Lower leg skin (tissue), 3 donors: Measurements from ENCODE around the gene FILIP1L.

Source experiments
- CTCF ChIP-seq, 3 donors: fragments of 450-650 bp; IDR thresholded peaks; one replicate each; pipeline ENCODE4 v1.5.1; 2016; ENCODE audit warnings: antibody characterized with exemption in 3 of 3, mild to moderate bottlenecking in 3 of 3, moderate library complexity in 2 of 3
- POLR2A ChIP-seq, 2 donors: fragments of 450-650 bp; IDR thresholded peaks; one replicate each; pipeline ENCODE4 v1.6.1; 2016 to 2017; ENCODE audit warnings: antibody characterized with exemption in 2 of 2, mild to moderate bottlenecking in 1 of 2, moderate library complexity in 1 of 2

GRCh38 chr3:100104817-100105413, 9.4 kb downstream of the FILIP1L start:
- no peak for TF ChIP-seq CTCF (IDR thresholded peaks at IDR 0.05)
- TF ChIP-seq POLR2A (IDR thresholded peaks at IDR 0.05): no peak
